Dedifferentiated amniotic fluid mesenchymal stem cell (primary cell): ENCODE measurements around the gene USH1C.

Source experiments
- DNase-seq: peaks from one replicate; pipeline ENCODE4 v3.0.0-alpha.2; 2016; ENCODE audit errors: extremely low spot score

Gene USH1C

GRCh38 chr11:17547051-17547577 lies 2.9 kb upstream of the USH1C start, which contains the start of gene OTOG:
TSS of gene OTOG (plus strand) at chr11:17547259. CDS start at chr11:17547373, 114 bp downstream.
- no peak for DNase-seq

DNA sequence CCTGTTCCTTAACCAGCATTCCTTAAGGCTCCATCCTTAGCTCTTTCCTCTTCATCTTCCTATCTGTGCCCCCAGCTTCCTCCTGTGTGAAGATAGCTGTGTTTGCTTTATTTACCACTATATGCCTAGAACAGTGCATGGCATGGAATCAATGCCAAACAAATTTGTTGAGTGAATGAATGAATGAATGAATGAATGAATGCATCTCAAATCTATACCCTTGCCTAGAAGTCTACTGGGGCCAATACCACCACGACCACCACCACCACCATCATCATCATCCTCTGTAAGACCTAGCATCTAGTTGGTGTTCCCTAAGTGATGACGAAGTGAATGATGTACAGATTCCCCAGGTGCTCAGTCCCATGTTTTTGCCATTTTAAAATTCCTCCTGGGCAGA lies 2.0 kb upstream of the USH1C start:
- no peak for DNase-seq

- DNase-seq: no peak
These were observed 539 bp downstream of the USH1C start for GRCh38 chr11:17543574-17544180.

DNA sequence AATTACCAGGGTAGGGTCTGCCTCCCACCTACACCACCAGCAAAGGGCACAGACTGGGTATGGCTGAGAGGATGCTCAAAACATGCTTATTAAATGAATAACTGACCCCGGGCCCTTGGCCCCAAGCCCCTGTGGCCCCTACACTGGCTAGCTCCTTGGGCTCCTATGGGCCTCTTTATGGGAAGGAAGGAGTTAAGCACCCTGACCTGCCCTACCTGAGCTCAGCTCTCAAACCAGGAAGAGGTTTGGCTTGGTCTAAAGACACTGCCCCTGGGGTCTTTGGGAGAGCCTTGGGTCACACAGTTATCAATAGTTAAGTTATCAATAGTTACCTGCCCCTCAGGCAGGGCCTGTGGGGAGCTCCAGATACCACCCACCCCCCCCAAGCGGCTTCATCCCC lies 1.2 kb downstream of the USH1C start:
- DNase-seq: no peak

GRCh38 chr11:17542249-17542648 lies 2.0 kb downstream of the USH1C start:
- no peak for DNase-seq

DNA sequence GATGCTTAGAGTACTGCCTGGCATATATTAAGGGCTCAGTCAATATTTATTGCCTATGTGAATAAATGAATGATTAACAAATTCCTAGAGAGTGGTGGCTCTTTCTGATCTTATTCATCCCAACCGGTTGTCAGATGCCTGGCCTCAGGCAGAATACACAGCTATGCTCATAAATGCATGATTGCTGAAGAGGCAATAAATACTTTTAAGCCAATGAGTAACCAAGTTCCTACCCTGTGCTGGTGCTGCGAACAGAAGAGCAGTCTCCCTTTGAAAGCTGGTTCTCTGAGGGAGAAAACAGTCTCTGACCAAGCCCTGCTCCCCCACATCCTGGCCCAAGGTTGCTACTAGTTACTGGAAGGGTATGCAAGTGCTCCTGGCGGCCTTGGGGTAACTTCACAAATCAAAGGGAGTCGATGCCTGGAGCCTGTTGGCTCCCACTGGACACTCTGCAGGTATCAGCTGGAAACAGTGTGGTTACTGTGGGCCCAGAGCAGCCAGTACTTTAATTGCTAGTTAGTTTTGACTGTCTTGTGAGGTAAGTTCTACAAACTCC lies 2.8 kb downstream of the USH1C start:
- no peak for DNase-seq

DNA sequence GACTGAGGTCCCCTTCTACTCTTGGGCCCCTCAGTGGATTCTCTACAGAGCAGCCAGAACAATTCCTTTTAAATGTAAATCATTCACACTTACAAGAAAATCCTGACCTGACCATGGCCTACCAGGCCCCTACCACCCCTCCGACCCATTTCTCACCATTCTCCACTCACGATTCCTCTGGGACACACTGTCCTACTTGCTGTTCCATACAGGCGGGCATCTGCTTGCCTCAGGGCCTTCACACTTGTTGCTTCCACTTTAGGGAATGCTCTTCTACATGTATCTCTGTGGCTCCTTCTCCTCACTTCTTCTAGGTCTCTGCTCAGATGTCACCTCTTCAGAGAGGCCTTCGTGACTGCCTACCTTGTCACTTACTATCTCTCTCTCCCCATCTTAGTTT lies 3.4 kb downstream of the USH1C start:
- DNase-seq: no peak

- DNase-seq: no peak
These were observed 5.5 kb downstream of the USH1C start for GRCh38 chr11:17538731-17539130.

- no peak for DNase-seq
These were observed 6.2 kb downstream of the USH1C start for GRCh38 chr11:17538054-17538453.

- no peak for DNase-seq
These were observed 7.0 kb downstream of the USH1C start for GRCh38 chr11:17537261-17537660.

- no peak for DNase-seq
These were observed 8.7 kb downstream of the USH1C start for GRCh38 chr11:17535488-17535887.

DNA sequence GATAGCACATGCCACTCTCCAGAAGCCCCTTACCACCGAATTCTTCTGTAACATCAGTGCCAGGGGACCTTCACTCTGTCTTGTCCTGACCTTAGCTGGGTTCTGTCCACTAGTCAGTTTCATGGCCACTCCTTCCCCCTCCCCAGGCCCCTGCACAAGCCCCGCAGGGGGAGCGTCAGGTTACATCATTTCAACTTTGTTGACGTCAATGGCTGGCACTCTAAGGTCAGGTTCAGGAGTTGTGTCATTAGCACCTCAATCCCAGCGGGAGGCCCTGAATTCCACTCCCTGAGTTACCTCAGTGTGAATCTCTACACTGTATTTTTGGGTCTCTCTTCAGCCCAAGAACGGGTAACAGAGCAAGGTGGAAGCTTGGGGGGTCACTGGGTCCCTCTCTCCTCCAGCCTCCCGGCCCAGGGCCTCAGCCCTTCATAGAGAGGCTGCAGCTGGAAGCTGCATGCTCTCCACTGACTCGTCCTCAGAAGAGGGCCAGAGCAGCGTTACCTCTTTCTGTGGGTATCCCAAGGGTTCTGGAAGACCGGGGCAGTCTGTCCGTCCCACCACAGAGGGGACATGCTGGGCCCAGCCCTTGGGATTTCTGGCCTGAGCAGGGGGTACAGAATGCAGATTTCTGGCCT lies 10.3 kb downstream of the USH1C start:
- DNase-seq: no peak

DNA sequence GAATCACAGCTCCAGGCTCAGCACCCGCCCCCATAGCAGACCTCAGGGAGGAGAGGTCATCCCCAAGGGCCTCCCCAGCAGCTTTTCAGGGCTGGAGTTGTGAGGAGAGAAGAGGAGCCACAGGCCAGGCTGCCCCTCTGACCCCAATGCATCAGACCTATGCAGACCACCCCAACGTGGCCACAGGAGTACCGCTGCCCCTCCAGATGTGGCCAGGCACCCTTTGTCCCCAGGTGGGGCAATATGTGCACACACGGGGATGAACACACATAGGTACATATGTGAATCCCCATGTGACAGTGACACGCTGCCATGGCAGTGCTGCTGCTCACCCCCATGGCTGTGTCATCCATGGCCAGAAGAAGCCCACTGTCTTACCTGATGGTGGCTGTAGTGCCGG lies 10.9 kb downstream of the USH1C start:
- DNase-seq: no peak

DNA sequence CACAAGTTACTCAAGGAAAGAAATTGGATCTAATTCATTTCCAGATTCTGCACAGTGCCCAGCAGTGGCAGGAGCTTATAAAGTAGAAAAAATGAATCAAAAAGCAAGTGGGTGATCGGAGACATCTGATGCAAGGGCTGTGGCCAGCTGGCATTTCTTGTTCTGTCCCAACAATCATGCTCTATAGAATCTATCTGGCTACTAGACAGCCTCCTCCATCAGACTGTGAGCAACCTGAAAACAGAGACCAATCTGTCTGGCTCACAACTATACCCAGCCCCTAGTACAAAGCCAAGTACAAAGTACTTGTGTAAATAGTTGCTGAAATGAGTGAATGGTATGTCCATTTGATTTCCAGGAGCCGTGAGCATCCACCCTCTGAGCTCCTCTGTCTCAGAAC lies 11.4 kb downstream of the USH1C start:
- no peak for DNase-seq

- DNase-seq: peak; percentile 16
These were observed 12.5 kb downstream of the USH1C start for GRCh38 chr11:17531636-17532113.

GRCh38 chr11:17531071-17531600 lies 13.1 kb downstream of the USH1C start:
- no peak for DNase-seq

GRCh38 chr11:17529844-17530185 lies 14.4 kb downstream of the USH1C start:
- no peak for DNase-seq

- no peak for DNase-seq
These were observed 15.0 kb downstream of the USH1C start for GRCh38 chr11:17528906-17529843.

GRCh38 chr11:17528181-17528691 lies 16.0 kb downstream of the USH1C start:
- no peak for DNase-seq

DNA sequence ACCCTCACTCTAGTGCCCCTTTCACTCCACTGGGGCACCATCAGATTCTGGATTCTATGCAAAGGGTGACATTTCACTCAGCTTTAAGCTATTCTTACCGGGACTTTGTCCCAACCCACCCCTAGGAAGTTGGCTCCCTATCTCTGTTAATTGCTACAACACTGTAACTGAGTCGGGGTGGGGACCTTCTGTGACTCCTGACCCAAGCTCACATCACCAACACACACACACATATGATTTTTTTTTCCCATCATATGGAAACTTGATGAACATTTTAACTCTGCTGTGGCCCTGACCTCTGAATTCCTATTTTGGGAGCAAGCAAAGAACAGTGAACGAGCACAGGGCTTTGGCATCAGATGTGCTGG lies 16.6 kb downstream of the USH1C start:
- no peak for DNase-seq

DNA sequence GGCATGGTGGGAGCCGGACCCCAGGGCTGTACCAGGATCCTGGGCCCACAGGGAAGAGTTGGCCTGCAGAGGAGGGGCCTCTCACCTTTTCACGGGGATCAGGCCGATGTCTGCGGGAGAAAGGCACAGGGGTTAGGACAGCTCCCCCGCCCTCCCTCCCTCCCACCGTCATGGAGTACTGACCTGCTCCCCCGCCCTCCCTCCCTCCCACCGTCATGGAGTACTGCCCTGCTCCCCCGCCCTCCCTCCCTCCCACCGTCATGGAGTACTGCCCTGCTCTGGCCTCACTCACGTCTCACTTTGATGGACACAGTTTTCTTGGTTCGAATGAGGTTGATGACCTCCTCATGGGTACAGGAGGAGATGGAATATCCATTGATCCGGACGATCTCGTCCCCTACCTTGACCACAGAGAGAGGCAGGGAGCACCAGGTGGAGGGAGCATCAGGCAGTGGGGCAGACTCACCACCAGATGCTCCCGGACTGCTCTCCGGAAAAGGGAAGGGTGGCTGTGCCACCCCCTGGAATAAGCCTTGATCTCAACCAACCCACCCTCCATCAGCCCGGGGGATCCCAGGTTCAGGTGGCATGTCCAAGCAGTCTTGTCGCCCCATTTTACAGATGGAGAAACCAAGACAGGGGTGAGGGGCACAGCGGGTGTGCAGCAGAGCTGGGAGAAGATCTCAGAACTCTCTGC lies 17.1 kb downstream of the USH1C start:
- no peak for DNase-seq
